Stomach (tissue), 4 donors: Measurements from ENCODE around the gene DNAJC22.

Experiments
- EP300 ChIP-seq: sonication (generic); formaldehyde crosslinking; IDR thresholded peaks from one replicate; pipeline ENCODE4 v1.6.1; 2017; ENCODE audit warnings: antibody characterized with exemption
- POLR2A ChIP-seq, 4 donors: fragments of 450-650 bp; IDR thresholded peaks; one replicate each; pipeline ENCODE4 v1.6.1; 2016; ENCODE audit warnings: antibody characterized with exemption in 4 of 4, control low read depth in 2 of 4, mild to moderate bottlenecking in 1 of 4, moderate library complexity in 1 of 4
- POLR2AphosphoS5 ChIP-seq, 3 donors: sonication (generic); formaldehyde crosslinking; IDR thresholded peaks; one replicate each; pipeline ENCODE4 v1.6.1; 2016; ENCODE audit warnings: antibody characterized with exemption in 3 of 3
- TF ChIP-seq, protein P1 (sequence below), 7 experiments: fragments of 450-650 bp in 4 of 7; fragments of 200-600 bp in 3 of 7; sonication (generic) in 3 of 7; IDR thresholded peaks; one replicate each; pipeline ENCODE4 v1.5.1; 2016 to 2019; ENCODE audit warnings: antibody characterized with exemption in 7 of 7, control low read depth in 2 of 7, mild to moderate bottlenecking in 1 of 7

- TF ChIP-seq, protein P1, sequence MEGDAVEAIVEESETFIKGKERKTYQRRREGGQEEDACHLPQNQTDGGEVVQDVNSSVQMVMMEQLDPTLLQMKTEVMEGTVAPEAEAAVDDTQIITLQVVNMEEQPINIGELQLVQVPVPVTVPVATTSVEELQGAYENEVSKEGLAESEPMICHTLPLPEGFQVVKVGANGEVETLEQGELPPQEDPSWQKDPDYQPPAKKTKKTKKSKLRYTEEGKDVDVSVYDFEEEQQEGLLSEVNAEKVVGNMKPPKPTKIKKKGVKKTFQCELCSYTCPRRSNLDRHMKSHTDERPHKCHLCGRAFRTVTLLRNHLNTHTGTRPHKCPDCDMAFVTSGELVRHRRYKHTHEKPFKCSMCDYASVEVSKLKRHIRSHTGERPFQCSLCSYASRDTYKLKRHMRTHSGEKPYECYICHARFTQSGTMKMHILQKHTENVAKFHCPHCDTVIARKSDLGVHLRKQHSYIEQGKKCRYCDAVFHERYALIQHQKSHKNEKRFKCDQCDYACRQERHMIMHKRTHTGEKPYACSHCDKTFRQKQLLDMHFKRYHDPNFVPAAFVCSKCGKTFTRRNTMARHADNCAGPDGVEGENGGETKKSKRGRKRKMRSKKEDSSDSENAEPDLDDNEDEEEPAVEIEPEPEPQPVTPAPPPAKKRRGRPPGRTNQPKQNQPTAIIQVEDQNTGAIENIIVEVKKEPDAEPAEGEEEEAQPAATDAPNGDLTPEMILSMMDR (IDR thresholded peaks at IDR 0.05), result no peak
- TF ChIP-seq POLR2A (IDR thresholded peaks at IDR 0.05) (no peak), POLR2AphosphoS5 (IDR thresholded peaks at IDR 0.05) (no peak), EP300 (no peak)
Measured at GRCh38 chr12:49340971-49341776, 5.5 kb upstream of the DNAJC22 start.
